ENCODE results near the gene VENTX. TPM values are rescaled to one million over a fixed set of nuclear protein-coding genes. Genes with fewer than 3 reads are reported as not detected.

The VENTX gene
- total RNA-seq, 1 experiment from 2014 or later = not detected

GRCh38 chr10:133202778-133203651 lies 34.6 kb upstream of the VENTX start:
- Histone ChIP-seq H3K9me3 (ENCODE audit: low read length) (no peaks in the 10 kb centered on the region), H3K27ac (ENCODE audit: low read length) (no peak overlapping the region), H3K27me3 (ENCODE audit: low read length) (peaks cover 28% of the 10 kb centered on the region), H3K4me2 (ENCODE audit: low read length) (no peak overlapping the region), H3K9me2 (replicated peaks; ENCODE audit: low read length) (no peaks in the 10 kb centered on the region), H3F3A (ENCODE audit: low read length, unreplicated experiment) (no peaks in the 10 kb centered on the region), H3K4me1 (ENCODE audit: insufficient read depth, low read length) (no peaks in the 10 kb centered on the region), H3K36me3 (ENCODE audit: low read depth, low read length) (no peaks in the 10 kb centered on the region), H2AFZ (ENCODE audit: low read length) (no peak overlapping the region), H3K4me3 (ENCODE audit: low read length) (no peak overlapping the region), H3K79me2 (ENCODE audit: low read length) (no peaks in the 10 kb centered on the region), H4K20me1 (ENCODE audit: low read length) (no peaks in the 10 kb centered on the region), H3K9ac (ENCODE audit: low read length) (no peak overlapping the region)
- no TSS peak for BruUV-seq (replicated peaks)
- no peak for DNase-seq
- intact Hi-C loops (cut with micrococcal nuclease) = no loop called here
- TF ChIP-seq EZH2phosphoT487 (IDR thresholded peaks at IDR 0.05; ENCODE audit: borderline replicate concordance, low read length) = no peak
- no peak for TF ChIP-seq CTCF (conservative IDR thresholded peaks at IDR 0.05; ENCODE audit: low read depth, low read length)
- TF ChIP-seq EZH2 (IDR thresholded peaks at IDR 0.05; ENCODE audit: low read length, unreplicated experiment) = no peak
- ChIA-PET CTCF (no interaction called here), POLR2A (ENCODE audit: unreplicated experiment) (no interaction called here)
- ATAC-seq = no peak

DNA sequence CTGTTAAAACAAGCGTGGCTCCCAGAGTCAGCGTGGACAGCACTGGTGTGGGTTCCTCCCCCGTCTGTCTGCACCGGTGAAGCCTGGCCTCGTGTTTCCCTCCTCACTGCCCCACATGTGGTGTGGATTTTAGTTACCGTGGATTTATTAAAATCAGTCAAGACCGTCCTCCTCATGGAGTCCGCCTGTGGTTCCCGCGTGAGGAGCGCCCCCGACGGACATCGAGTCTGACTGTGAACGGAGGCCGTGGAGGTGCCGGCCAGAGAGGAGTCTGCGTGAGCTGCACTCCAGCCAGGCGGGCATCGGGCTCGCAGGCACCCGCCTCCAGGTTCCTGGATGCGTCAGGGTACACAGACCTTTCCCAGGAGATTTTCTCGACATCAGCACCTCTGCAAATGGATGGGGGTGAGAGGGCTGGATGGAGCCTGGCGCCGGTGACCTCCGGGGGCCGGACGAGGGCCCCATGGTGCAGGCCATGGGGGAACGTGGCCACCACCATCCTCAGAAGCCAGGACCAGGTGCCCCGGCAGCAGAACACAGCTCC lies 33.9 kb upstream of the VENTX start:
- DNase-seq (no peak), ATAC-seq (no peak)
- no TSS peak for BruUV-seq (replicated peaks)
- no peaks in the 10 kb centered on the region for H4K20me1 ChIP-seq (ENCODE audit: low read length)
- H3K4me3 ChIP-seq (ENCODE audit: low read length) = no peak overlapping the region
- no peak overlapping the region for H2AFZ ChIP-seq (ENCODE audit: low read length)
- intact Hi-C loops (cut with micrococcal nuclease) = no loop called here
- H3K9ac ChIP-seq (ENCODE audit: low read length) = no peak overlapping the region
- H3K27ac ChIP-seq (ENCODE audit: low read length) = no peak overlapping the region
- H3K36me3 ChIP-seq (ENCODE audit: low read depth, low read length) = no peaks in the 10 kb centered on the region
- no peak for TF ChIP-seq EZH2 (IDR thresholded peaks at IDR 0.05; ENCODE audit: low read length, unreplicated experiment)
- TF ChIP-seq EZH2phosphoT487 (IDR thresholded peaks at IDR 0.05; ENCODE audit: borderline replicate concordance, low read length) = no peak
- no peak overlapping the region for H3K4me2 ChIP-seq (ENCODE audit: low read length)
- CTCF ChIA-PET = no interaction called here
- no peaks in the 10 kb centered on the region for H3K9me3 ChIP-seq (ENCODE audit: low read length)
- H3K79me2 ChIP-seq (ENCODE audit: low read length) = no peaks in the 10 kb centered on the region
- H3F3A ChIP-seq (ENCODE audit: low read length, unreplicated experiment) = no peaks in the 10 kb centered on the region
- H3K27me3 ChIP-seq (ENCODE audit: low read length) = peaks cover 28% of the 10 kb centered on the region
- no peaks in the 10 kb centered on the region for H3K9me2 ChIP-seq (replicated peaks; ENCODE audit: low read length)
- no peaks in the 10 kb centered on the region for H3K4me1 ChIP-seq (ENCODE audit: insufficient read depth, low read length)
- POLR2A ChIA-PET (ENCODE audit: unreplicated experiment) = no interaction called here

GRCh38 chr10:133204226-133205015 lies 33.2 kb upstream of the VENTX start:
- Histone ChIP-seq H3K9me2 (replicated peaks; ENCODE audit: low read length) (no peaks in the 10 kb centered on the region), H3K27me3 (ENCODE audit: low read length) (peaks cover 24% of the 10 kb centered on the region), H3K4me3 (ENCODE audit: low read length) (no peak overlapping the region), H2AFZ (ENCODE audit: low read length) (no peak overlapping the region), H3K27ac (ENCODE audit: low read length) (no peak overlapping the region), H3K4me2 (ENCODE audit: low read length) (no peak overlapping the region), H3K79me2 (ENCODE audit: low read length) (no peaks in the 10 kb centered on the region), H3K36me3 (ENCODE audit: low read depth, low read length) (no peaks in the 10 kb centered on the region), H3K4me1 (ENCODE audit: insufficient read depth, low read length) (no peaks in the 10 kb centered on the region), H3K9me3 (ENCODE audit: low read length) (no peaks in the 10 kb centered on the region), H3F3A (ENCODE audit: low read length, unreplicated experiment) (no peaks in the 10 kb centered on the region), H3K9ac (ENCODE audit: low read length) (no peak overlapping the region), H4K20me1 (ENCODE audit: low read length) (no peaks in the 10 kb centered on the region)
- no peak for TF ChIP-seq CTCF (conservative IDR thresholded peaks at IDR 0.05; ENCODE audit: low read depth, low read length)
- TF ChIP-seq EZH2phosphoT487 (IDR thresholded peaks at IDR 0.05; ENCODE audit: borderline replicate concordance, low read length) = no peak
- TF ChIP-seq EZH2 (IDR thresholded peaks at IDR 0.05; ENCODE audit: low read length, unreplicated experiment) = no peak
- CTCF ChIA-PET = no interaction called here
- no peak for ATAC-seq
- POLR2A ChIA-PET (ENCODE audit: unreplicated experiment) = no interaction called here
- no peak for DNase-seq
- intact Hi-C loops (cut with micrococcal nuclease) = no loop called here
- BruUV-seq (replicated peaks) = no TSS peak

All from PC-3 (cell line).